ENCODE measurements around the gene ACKR2.

DNA sequence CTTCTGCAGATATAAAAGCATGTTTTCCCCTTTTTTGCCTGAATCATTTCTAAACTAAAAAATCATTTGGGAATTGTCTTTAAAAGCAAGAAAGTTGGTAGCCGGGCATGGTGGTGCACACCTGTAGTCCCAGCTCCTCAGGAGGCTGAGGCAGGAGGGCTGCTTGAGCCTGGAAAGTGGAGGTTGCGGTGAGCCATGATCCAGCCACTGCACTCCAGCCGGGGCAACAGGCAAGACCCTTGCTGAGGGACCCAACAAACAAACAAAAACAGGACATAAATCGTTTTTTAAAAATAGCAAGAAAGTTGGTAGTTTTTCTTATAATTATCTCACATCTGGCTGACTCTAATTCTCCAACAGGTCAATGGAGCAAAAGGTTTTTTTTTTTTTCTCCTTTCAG, 7.5 kb upstream of the ACKR2 start:
- TF ChIP-seq EP300 (conservative IDR thresholded peaks at IDR 0.05; ENCODE audit: poor library complexity, severe bottlenecking) (no peak), RAD21 (conservative IDR thresholded peaks at IDR 0.05) (no peak), POLR2AphosphoS5 (IDR thresholded peaks at IDR 0.05) (no peak)
- TF ChIP-seq, protein P1, sequence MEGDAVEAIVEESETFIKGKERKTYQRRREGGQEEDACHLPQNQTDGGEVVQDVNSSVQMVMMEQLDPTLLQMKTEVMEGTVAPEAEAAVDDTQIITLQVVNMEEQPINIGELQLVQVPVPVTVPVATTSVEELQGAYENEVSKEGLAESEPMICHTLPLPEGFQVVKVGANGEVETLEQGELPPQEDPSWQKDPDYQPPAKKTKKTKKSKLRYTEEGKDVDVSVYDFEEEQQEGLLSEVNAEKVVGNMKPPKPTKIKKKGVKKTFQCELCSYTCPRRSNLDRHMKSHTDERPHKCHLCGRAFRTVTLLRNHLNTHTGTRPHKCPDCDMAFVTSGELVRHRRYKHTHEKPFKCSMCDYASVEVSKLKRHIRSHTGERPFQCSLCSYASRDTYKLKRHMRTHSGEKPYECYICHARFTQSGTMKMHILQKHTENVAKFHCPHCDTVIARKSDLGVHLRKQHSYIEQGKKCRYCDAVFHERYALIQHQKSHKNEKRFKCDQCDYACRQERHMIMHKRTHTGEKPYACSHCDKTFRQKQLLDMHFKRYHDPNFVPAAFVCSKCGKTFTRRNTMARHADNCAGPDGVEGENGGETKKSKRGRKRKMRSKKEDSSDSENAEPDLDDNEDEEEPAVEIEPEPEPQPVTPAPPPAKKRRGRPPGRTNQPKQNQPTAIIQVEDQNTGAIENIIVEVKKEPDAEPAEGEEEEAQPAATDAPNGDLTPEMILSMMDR (IDR thresholded peaks at IDR 0.05; ENCODE audit: poor library complexity, severe bottlenecking): no peak
- TF ChIP-seq, protein P2, sequence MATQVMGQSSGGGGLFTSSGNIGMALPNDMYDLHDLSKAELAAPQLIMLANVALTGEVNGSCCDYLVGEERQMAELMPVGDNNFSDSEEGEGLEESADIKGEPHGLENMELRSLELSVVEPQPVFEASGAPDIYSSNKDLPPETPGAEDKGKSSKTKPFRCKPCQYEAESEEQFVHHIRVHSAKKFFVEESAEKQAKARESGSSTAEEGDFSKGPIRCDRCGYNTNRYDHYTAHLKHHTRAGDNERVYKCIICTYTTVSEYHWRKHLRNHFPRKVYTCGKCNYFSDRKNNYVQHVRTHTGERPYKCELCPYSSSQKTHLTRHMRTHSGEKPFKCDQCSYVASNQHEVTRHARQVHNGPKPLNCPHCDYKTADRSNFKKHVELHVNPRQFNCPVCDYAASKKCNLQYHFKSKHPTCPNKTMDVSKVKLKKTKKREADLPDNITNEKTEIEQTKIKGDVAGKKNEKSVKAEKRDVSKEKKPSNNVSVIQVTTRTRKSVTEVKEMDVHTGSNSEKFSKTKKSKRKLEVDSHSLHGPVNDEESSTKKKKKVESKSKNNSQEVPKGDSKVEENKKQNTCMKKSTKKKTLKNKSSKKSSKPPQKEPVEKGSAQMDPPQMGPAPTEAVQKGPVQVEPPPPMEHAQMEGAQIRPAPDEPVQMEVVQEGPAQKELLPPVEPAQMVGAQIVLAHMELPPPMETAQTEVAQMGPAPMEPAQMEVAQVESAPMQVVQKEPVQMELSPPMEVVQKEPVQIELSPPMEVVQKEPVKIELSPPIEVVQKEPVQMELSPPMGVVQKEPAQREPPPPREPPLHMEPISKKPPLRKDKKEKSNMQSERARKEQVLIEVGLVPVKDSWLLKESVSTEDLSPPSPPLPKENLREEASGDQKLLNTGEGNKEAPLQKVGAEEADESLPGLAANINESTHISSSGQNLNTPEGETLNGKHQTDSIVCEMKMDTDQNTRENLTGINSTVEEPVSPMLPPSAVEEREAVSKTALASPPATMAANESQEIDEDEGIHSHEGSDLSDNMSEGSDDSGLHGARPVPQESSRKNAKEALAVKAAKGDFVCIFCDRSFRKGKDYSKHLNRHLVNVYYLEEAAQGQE (IDR thresholded peaks at IDR 0.05; ENCODE audit: borderline replicate concordance): no peak

Measured in neural cell (in vitro differentiated cells).